Epithelial cell of esophagus (primary cell): ENCODE measurements around the gene MC3R.
A peak's percentile ranks its signal among the peaks of the same experiment; 100 is the strongest.

Experiments
- DNase-seq: peaks from one replicate; pipeline ENCODE4 v3.0.0; 2010; ENCODE audit warnings: low read depth
- H3K4me3 ChIP-seq: 2 replicates; pipeline ENCODE4 v1.5.1; 2011; ENCODE audit warnings: mild to moderate bottlenecking, low read length, control low read depth
- CTCF ChIP-seq: IDR thresholded peaks from 2 replicates; pipeline ENCODE4 v1.5.1; 2011; ENCODE audit warnings: low read depth, mild to moderate bottlenecking, low read length, control low read depth, inconsistent platforms; ENCODE audit not compliant: insufficient read depth; ENCODE audit errors: missing control alignments

Gene MC3R

GRCh38 chr20:56245761-56246160 is 2.8 kb upstream of the MC3R start:
- no peak overlapping the region for H3K4me3 ChIP-seq

GRCh38 chr20:56249244-56249955 is 868 bp downstream of the MC3R start:
- peak; percentile 59 for TF ChIP-seq CTCF
- H3K4me3 ChIP-seq, result no peak overlapping the region
- DNase-seq, result peak; percentile 8

More at GRCh38 chr20:56245761-56246160, 2.8 kb upstream of the MC3R start:
- DNase-seq, result no peak
- TF ChIP-seq CTCF, result no peak

GRCh38 chr20:56249956-56250355 is 1.4 kb downstream of the MC3R start:
- no peak for DNase-seq
- no peak overlapping the region for H3K4me3 ChIP-seq
- no peak for TF ChIP-seq CTCF

- peak; percentile 10 for DNase-seq
- H3K4me3 ChIP-seq, result no peak overlapping the region
- TF ChIP-seq CTCF, result no peak
Observed at GRCh38 chr20:56257604-56258003, 9.1 kb downstream of the MC3R start.

- TF ChIP-seq CTCF, result no peak
- DNase-seq, result peak; percentile 20
- no peak overlapping the region for H3K4me3 ChIP-seq
Observed at GRCh38 chr20:56259948-56260347, 11.4 kb downstream of the MC3R start.

GRCh38 chr20:56268536-56268935 is 20.0 kb downstream of the MC3R start:
- H3K4me3 ChIP-seq, result no peak overlapping the region
- no peak for TF ChIP-seq CTCF
- DNase-seq, result no peak

GRCh38 chr20:56271974-56272373 is 23.4 kb downstream of the MC3R start:
- TF ChIP-seq CTCF, result no peak
- H3K4me3 ChIP-seq, result no peak overlapping the region
- DNase-seq, result no peak
